Parathyroid adenoma (tissue), 2 donors: ENCODE measurements around the gene TPPP3.

Experiments used
- H2AFZ ChIP-seq: fragments of 300-600 bp; sonication (generic); one replicate; pipeline ENCODE4 v1.7.0; 2017; ENCODE audit warnings: antibody characterized with exemption, mild to moderate bottlenecking
- H3K27ac ChIP-seq: fragments of 300-600 bp; sonication (generic); one replicate; pipeline ENCODE4 v1.7.0; 2017
- H3K27me3 ChIP-seq: fragments of 300-600 bp; sonication (generic); one replicate; pipeline ENCODE4 v1.7.0; 2017; ENCODE audit warnings: low read length; ENCODE audit not compliant: control insufficient read depth, insufficient read depth
- H3K36me3 ChIP-seq: fragments of 300-600 bp; sonication (generic); one replicate; pipeline ENCODE4 v1.7.0; 2017; ENCODE audit warnings: low read length; ENCODE audit not compliant: control insufficient read depth, insufficient read depth
- H3K4me1 ChIP-seq: fragments of 300-600 bp; sonication (generic); one replicate; pipeline ENCODE4 v1.7.0; 2017; ENCODE audit warnings: control low read depth
- H3K4me2 ChIP-seq: fragments of 300-600 bp; sonication (generic); one replicate; pipeline ENCODE4 v1.7.0; 2017; ENCODE audit warnings: low read length
- H3K4me3 ChIP-seq: fragments of 300-600 bp; sonication (generic); one replicate; pipeline ENCODE4 v1.7.0; 2017; ENCODE audit warnings: low read depth, low read length
- H3K79me2 ChIP-seq: fragments of 300-600 bp; sonication (generic); one replicate; pipeline ENCODE4 v1.7.0; 2017; ENCODE audit warnings: control low read depth
- H3K9ac ChIP-seq: fragments of 300-600 bp; sonication (generic); one replicate; pipeline ENCODE4 v1.7.0; 2017; ENCODE audit warnings: mild to moderate bottlenecking
- H3K9me3 ChIP-seq: fragments of 300-600 bp; sonication (generic); one replicate; pipeline ENCODE4 v1.7.0; 2017; ENCODE audit warnings: low read length; ENCODE audit not compliant: control insufficient read depth
- TF ChIP-seq, protein P1 (sequence below): fragments of 300-600 bp; sonication (generic); IDR thresholded peaks from one replicate; pipeline ENCODE4 v1.7.0; 2017; ENCODE audit warnings: antibody characterized with exemption, mild to moderate bottlenecking
- donor health status: primary hyperparathyroidism.

The TPPP3 gene

DNA sequence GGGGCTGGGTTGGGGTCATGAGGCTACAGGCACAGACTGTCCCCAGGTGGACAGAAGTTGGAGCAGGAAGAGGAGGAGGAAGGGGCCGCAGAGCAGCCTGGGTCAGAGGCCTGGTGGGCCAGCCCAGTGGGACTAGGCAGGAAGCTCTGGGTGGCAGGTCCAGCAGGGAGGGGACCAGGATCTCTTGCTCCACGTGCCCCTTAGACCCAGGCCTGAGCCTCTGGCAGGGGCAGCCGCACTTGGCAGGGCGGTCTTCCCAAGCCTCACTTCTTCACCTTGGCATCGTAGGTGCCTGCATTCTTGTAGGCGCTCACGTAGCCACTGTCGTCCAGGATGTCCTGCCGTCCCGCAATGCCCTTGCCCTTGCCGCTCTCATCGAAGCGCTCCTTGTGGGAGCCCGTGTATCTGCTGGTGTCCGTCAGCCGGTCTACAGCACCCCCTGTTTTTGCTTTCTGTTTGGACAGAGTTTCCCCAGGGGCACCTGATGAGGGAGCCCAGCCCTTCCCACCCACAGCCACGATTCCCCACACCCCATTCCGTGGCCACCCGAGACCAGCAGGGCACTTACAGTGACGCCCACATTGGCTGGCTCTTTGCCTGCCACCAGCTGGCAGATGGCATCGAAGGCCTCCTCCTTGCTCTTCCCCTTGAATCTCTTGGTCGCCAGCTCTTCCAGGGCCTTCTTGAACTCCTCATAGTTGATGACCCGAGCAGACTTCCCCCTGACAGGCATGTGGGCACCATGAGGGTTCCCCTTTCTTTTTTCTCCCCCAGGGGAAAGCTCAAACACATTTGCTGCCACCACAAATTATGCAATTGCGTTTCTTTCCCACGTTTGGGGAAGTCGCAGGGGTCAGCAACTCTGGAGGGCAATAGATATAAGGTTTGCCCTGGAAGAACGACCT lies 3.1 kb downstream of the TPPP3 start:
- TF ChIP-seq, protein P1, sequence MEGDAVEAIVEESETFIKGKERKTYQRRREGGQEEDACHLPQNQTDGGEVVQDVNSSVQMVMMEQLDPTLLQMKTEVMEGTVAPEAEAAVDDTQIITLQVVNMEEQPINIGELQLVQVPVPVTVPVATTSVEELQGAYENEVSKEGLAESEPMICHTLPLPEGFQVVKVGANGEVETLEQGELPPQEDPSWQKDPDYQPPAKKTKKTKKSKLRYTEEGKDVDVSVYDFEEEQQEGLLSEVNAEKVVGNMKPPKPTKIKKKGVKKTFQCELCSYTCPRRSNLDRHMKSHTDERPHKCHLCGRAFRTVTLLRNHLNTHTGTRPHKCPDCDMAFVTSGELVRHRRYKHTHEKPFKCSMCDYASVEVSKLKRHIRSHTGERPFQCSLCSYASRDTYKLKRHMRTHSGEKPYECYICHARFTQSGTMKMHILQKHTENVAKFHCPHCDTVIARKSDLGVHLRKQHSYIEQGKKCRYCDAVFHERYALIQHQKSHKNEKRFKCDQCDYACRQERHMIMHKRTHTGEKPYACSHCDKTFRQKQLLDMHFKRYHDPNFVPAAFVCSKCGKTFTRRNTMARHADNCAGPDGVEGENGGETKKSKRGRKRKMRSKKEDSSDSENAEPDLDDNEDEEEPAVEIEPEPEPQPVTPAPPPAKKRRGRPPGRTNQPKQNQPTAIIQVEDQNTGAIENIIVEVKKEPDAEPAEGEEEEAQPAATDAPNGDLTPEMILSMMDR: no peak
- H3K27me3 ChIP-seq: no peaks in the 10 kb centered on the region
- H3K9me3 ChIP-seq: no peaks in the 10 kb centered on the region
- H3K4me1 ChIP-seq: peaks cover 4% of the 10 kb centered on the region
- H3K79me2 ChIP-seq: no peaks in the 10 kb centered on the region
- no peak overlapping the region for H3K27ac ChIP-seq
- H3K9ac ChIP-seq: no peak overlapping the region
- no peaks in the 10 kb centered on the region for H3K36me3 ChIP-seq
- no peak overlapping the region for H3K4me2 ChIP-seq
- no peak overlapping the region for H3K4me3 ChIP-seq
- H2AFZ ChIP-seq: no peak overlapping the region

DNA sequence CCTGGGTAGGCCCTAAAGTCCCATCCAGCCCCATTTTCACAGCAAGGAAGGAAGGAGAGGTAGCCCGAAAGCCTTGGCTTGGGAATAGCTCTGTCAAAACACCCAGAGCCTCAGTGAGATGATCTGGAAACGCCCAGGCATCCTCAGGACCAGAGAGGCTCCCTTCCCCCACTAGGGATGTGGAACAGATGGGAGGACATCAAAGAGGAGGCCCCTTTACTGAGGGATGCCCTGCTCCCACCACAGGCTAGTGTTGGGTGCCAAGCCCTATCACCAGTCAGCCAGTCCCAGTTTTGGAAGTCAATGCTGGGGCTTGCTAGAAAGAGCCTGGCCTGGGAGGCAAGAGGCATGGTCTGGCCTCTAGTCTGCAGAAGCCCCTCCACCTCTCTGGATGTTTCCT lies 4.7 kb downstream of the TPPP3 start:
- Histone ChIP-seq H2AFZ (no peak overlapping the region), H3K4me2 (no peak overlapping the region), H3K4me3 (no peak overlapping the region), H3K9ac (no peak overlapping the region), H3K79me2 (no peaks in the 10 kb centered on the region), H3K36me3 (no peaks in the 10 kb centered on the region), H3K27ac (no peak overlapping the region), H3K4me1 (peaks cover 4% of the 10 kb centered on the region), H3K9me3 (no peaks in the 10 kb centered on the region), H3K27me3 (no peaks in the 10 kb centered on the region)
- TF ChIP-seq, protein P1: no peak

DNA sequence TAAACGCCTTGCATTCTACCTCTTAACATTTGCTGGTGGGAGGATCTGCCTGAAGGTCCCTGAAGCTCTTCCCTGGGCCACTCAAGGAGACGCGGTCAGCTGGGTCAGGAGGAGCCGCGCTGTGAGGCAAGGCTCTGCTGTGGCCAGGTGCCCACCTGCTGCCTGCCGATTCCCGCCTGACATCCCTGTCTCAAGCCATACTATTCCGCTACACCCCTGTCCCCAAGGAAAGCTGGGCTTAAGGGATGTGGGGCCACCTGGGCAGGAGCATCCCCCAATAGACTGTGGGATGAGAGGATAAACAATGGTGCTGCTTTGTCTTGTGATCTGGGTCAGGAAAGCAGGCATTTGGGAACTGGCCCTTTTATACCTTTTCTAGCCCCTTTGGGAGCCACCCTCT lies 5.1 kb downstream of the TPPP3 start:
- H3K27ac ChIP-seq: no peak overlapping the region
- H3K27me3 ChIP-seq: no peaks in the 10 kb centered on the region
- H3K9me3 ChIP-seq: no peaks in the 10 kb centered on the region
- H3K4me3 ChIP-seq: no peak overlapping the region
- H3K36me3 ChIP-seq: no peaks in the 10 kb centered on the region
- H3K9ac ChIP-seq: no peak overlapping the region
- H3K79me2 ChIP-seq: no peaks in the 10 kb centered on the region
- H3K4me2 ChIP-seq: no peak overlapping the region
- peaks cover 3% of the 10 kb centered on the region for H3K4me1 ChIP-seq
- TF ChIP-seq, protein P1: no peak
- no peak overlapping the region for H2AFZ ChIP-seq

DNA sequence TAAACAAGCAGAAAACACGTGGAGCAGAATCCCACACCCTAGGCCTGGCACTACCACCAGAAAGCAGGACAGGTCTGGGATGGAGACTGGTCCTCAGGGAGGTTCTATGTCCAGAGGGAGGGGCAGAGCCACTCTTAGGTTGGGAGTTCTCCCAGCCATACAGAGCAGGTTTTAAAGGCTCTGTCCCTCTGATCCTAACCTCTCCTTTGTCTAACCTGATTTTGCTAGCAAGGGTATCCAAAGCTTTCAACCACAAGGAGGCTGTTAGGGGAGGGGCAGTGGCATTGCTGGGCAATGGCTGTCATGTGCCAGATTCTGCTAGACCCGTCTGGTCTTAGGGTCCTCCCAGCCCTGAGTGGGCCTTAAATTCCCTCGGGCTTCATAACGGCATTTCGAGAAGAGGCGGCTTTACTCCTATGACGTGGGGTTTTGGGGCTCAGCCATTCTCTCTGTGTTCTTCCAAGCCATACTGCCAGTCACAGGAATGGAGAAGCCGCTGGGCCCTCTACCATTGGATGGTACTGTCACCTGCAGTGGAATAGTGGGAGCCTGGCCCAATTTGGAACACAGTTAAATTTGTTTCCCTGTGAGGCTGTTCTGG lies 5.7 kb downstream of the TPPP3 start:
- Histone ChIP-seq H3K36me3 (no peaks in the 10 kb centered on the region), H3K79me2 (no peaks in the 10 kb centered on the region), H3K27me3 (no peaks in the 10 kb centered on the region), H3K9ac (no peak overlapping the region), H2AFZ (no peak overlapping the region), H3K4me2 (no peak overlapping the region), H3K4me3 (no peak overlapping the region), H3K27ac (no peak overlapping the region), H3K9me3 (no peaks in the 10 kb centered on the region), H3K4me1 (no peaks in the 10 kb centered on the region)
- TF ChIP-seq, protein P1: no peak
